ENCODE measurements around the gene MED22.

Gene MED22

GRCh38 chr9:133367778-133368177 is 19.8 kb upstream of the MED22 start:
- H3K27me3 ChIP-seq, result no peaks in the 10 kb centered on the region
- DNase-seq, result no peak
- no peaks in the 10 kb centered on the region for H3K9me3 ChIP-seq
- peaks cover 93% of the 10 kb centered on the region for H3K36me3 ChIP-seq
- H3K4me1 ChIP-seq, result peaks cover 25% of the 10 kb centered on the region
- no peak overlapping the region for H3K4me3 ChIP-seq (ENCODE audit: low read depth, low read length)
- no peak for TF ChIP-seq CTCF (IDR thresholded peaks at IDR 0.05; ENCODE audit: low read depth, low read length)

- peaks cover 25% of the 10 kb centered on the region for H3K4me1 ChIP-seq
- no peaks in the 10 kb centered on the region for H3K9me3 ChIP-seq
- no peak for TF ChIP-seq CTCF (IDR thresholded peaks at IDR 0.05; ENCODE audit: low read depth, low read length)
- no peaks in the 10 kb centered on the region for H3K27me3 ChIP-seq
- no peak overlapping the region for H3K4me3 ChIP-seq (ENCODE audit: low read depth, low read length)
- H3K36me3 ChIP-seq, result peaks cover 93% of the 10 kb centered on the region
- DNase-seq, result no peak
These were observed 19.3 kb upstream of the MED22 start for GRCh38 chr9:133367221-133367620.

- Histone ChIP-seq H3K9me3 (no peaks in the 10 kb centered on the region), H3K36me3 (peaks cover 93% of the 10 kb centered on the region), H3K4me3 (ENCODE audit: low read depth, low read length) (no peak overlapping the region), H3K27me3 (no peaks in the 10 kb centered on the region), H3K4me1 (peaks cover 25% of the 10 kb centered on the region)
- no peak for DNase-seq
- no peak for TF ChIP-seq CTCF (IDR thresholded peaks at IDR 0.05; ENCODE audit: low read depth, low read length)
These were observed 18.5 kb upstream of the MED22 start for GRCh38 chr9:133366435-133366834.

- DNase-seq, result no peak
- H3K9me3 ChIP-seq, result no peaks in the 10 kb centered on the region
- peaks cover 12% of the 10 kb centered on the region for H3K4me1 ChIP-seq
- no peaks in the 10 kb centered on the region for H3K27me3 ChIP-seq
- no peak for TF ChIP-seq CTCF (IDR thresholded peaks at IDR 0.05; ENCODE audit: low read depth, low read length)
- H3K36me3 ChIP-seq, result peaks cover 91% of the 10 kb centered on the region
- H3K4me3 ChIP-seq (ENCODE audit: low read depth, low read length), result no peak overlapping the region
These were observed 14.6 kb upstream of the MED22 start for GRCh38 chr9:133362359-133363044.

- H3K36me3 ChIP-seq, result peaks cover 82% of the 10 kb centered on the region
- H3K4me3 ChIP-seq (ENCODE audit: low read depth, low read length), result no peak overlapping the region
- H3K9me3 ChIP-seq, result no peaks in the 10 kb centered on the region
- H3K27me3 ChIP-seq, result no peaks in the 10 kb centered on the region
- no peak for TF ChIP-seq CTCF (IDR thresholded peaks at IDR 0.05; ENCODE audit: low read depth, low read length)
- H3K4me1 ChIP-seq, result peaks cover 12% of the 10 kb centered on the region
- DNase-seq, result no peak
These were observed 13.7 kb upstream of the MED22 start for GRCh38 chr9:133361507-133362092.

Measured in BE2C (cell line).